GM12891 (cell line): Measurements from ENCODE around the gene USP34.

Source experiments
- POLR2A ChIP-seq: IDR thresholded peaks from 2 replicates; pipeline ENCODE4 v1.6.1; 2011; ENCODE audit warnings: low read depth, low read length, control low read depth
- POLR2AphosphoS5 ChIP-seq: IDR thresholded peaks from 2 replicates; pipeline ENCODE4 v1.6.1; 2011; ENCODE audit warnings: low read depth, low read length, control low read depth
- POU2F2 ChIP-seq: IDR thresholded peaks from 2 replicates; pipeline ENCODE4 v1.6.1; 2011; ENCODE audit warnings: low read depth, mild to moderate bottlenecking, control low read depth, low read length, moderate library complexity
- TAF1 ChIP-seq: IDR thresholded peaks from 2 replicates; pipeline ENCODE4 v1.6.1; 2011; ENCODE audit warnings: low read depth, low read length, control low read depth

DNA sequence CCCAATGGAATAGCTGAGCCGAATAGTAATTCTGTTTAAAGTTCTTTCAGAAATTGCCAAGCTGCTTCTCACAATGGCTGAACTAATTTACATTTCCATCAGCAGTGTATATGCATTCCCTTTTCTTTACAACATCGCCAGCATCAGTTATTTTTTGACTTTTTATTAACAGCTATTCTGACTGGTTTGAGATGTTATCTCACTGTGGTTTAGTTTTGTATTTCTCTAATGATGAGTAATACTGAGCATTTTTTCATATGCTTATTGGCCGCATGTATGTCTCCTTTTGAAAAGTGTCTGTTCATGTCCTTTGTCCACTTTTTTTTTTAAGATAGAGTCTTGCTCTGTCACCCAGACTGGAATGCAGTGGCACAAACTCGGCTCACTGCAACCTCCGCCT is 208.2 kb downstream of the USP34 start:
- TF ChIP-seq POLR2A (no peak), TAF1 (no peak), POLR2AphosphoS5 (no peak), POU2F2 (no peak)
